ENCODE measurements around the gene RNF223. TPM values are rescaled to one million over a fixed set of nuclear protein-coding genes. Genes with fewer than 3 reads are reported as not detected.

RNF223 gene
- polyA plus RNA-seq, 1 experiment, result not detected

- ChIA-PET CTCF (interaction anchor here (0.7 to 1.4 kb wide), 2 partner anchors 11 to 91 kb away, joined by 4 to 7 read pairs; no protein-coding TSS in a partner anchor), POLR2A (no interaction called here)
- no peak for DNase-seq (ENCODE audit: low read depth)
- H3K27me3 ChIP-seq (ENCODE audit: control insufficient read depth, insufficient read depth, low read length), result no peaks in the 10 kb centered on the region; the same call in 1 of the 2 replicates
- no peak overlapping the region for H3K4me3 ChIP-seq (ENCODE audit: low read depth, low read length)
- no peaks in the 10 kb centered on the region for H3K36me3 ChIP-seq (ENCODE audit: control insufficient read depth, insufficient read depth, low read length)
- TF ChIP-seq CTCF (IDR thresholded peaks at IDR 0.05; ENCODE audit: insufficient read depth, low read depth, low read length), result no peak
Observed at GRCh38 chr1:1075148-1075935, 1.2 kb upstream of the RNF223 start.

GRCh38 chr1:1074631-1075147, 583 bp upstream of the RNF223 start:
- no peak for DNase-seq (ENCODE audit: low read depth)
- TF ChIP-seq CTCF (IDR thresholded peaks at IDR 0.05; ENCODE audit: insufficient read depth, low read depth, low read length), result no peak

GRCh38 chr1:1072849-1073742, 1.0 kb downstream of the RNF223 start:
- ChIA-PET CTCF (interaction anchor here (0.6 to 1.3 kb wide), 3 partner anchors 14 to 73 kb away, joined by 3 read pairs; partner anchors contain the start of genes AGRN and HES4), POLR2A (no interaction called here)
- no peak for TF ChIP-seq CTCF (IDR thresholded peaks at IDR 0.05; ENCODE audit: insufficient read depth, low read depth, low read length)
- no peak for DNase-seq (ENCODE audit: low read depth)
- H3K4me3 ChIP-seq (ENCODE audit: low read depth, low read length), result no peak overlapping the region
- no peaks in the 10 kb centered on the region for H3K36me3 ChIP-seq (ENCODE audit: control insufficient read depth, insufficient read depth, low read length)
- no peaks in the 10 kb centered on the region; the same call in 1 of the 2 replicates for H3K27me3 ChIP-seq (ENCODE audit: control insufficient read depth, insufficient read depth, low read length)

More at GRCh38 chr1:1074631-1075147, 583 bp upstream of the RNF223 start:
- POLR2A ChIA-PET, result no interaction called here
- CTCF ChIA-PET, result interaction anchor here (0.7 to 1.4 kb wide), 2 partner anchors 11 to 90 kb away, joined by 4 to 7 read pairs; no protein-coding TSS in a partner anchor
- H3K4me3 ChIP-seq (ENCODE audit: low read depth, low read length), result no peak overlapping the region
- no peaks in the 10 kb centered on the region for H3K36me3 ChIP-seq (ENCODE audit: control insufficient read depth, insufficient read depth, low read length)
- H3K27me3 ChIP-seq (ENCODE audit: control insufficient read depth, insufficient read depth, low read length), result no peaks in the 10 kb centered on the region; the same call in 1 of the 2 replicates

GRCh38 chr1:1072299-1072848, 1.7 kb downstream of the RNF223 start:
- Histone ChIP-seq H3K27me3 (ENCODE audit: control insufficient read depth, insufficient read depth, low read length) (no peaks in the 10 kb centered on the region; the same call in 1 of the 2 replicates), H3K36me3 (ENCODE audit: control insufficient read depth, insufficient read depth, low read length) (no peaks in the 10 kb centered on the region), H3K4me3 (ENCODE audit: low read depth, low read length) (no peak overlapping the region)
- DNase-seq (ENCODE audit: low read depth), result no peak
- POLR2A ChIA-PET, result no interaction called here
- CTCF ChIA-PET, result interaction anchor here (0.6 to 1.3 kb wide), 3 partner anchors 14 to 72 kb away, joined by 3 read pairs; partner anchors contain the start of genes AGRN and HES4
- no peak for TF ChIP-seq CTCF (IDR thresholded peaks at IDR 0.05; ENCODE audit: insufficient read depth, low read depth, low read length)
